GM19351 (cell line): Measurements from ENCODE around the gene ADCY1.
"Not testable (repeated sequence)": the region's sequence is repeated elsewhere in the genome, so short reads cannot be mapped to it uniquely, and the experiment has no call there.

ENCODE experiments used
- ATAC-seq: cut with Tn5 transposase; IDR thresholded peaks from one replicate; pipeline ENCODE4 v1.9.1; 2021; ENCODE audit warnings: mild to moderate bottlenecking, moderate library complexity; ENCODE audit not compliant: unreplicated experiment

Gene ADCY1

DNA sequence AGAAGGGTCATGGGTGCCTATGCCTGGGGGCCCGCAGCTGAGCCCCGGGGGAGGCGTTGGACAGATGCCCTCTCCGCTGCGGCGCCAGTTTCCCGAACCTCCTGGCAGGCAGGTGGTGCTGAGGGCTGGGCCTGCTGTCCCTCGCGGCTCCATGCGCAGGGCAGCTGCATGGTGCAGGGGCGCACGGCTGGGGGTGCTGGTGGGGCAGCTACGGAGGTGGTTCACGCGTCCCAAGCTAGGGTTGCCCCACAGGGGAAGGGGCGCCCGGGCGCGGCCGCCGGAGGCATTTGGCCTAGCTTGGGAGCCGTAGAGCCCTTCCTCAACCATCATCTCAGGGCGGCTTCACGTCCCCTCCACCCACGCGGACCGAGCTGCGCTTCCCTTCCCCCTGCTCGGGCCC is 152.7 kb downstream of the ADCY1 start:
- no peak for ATAC-seq

DNA sequence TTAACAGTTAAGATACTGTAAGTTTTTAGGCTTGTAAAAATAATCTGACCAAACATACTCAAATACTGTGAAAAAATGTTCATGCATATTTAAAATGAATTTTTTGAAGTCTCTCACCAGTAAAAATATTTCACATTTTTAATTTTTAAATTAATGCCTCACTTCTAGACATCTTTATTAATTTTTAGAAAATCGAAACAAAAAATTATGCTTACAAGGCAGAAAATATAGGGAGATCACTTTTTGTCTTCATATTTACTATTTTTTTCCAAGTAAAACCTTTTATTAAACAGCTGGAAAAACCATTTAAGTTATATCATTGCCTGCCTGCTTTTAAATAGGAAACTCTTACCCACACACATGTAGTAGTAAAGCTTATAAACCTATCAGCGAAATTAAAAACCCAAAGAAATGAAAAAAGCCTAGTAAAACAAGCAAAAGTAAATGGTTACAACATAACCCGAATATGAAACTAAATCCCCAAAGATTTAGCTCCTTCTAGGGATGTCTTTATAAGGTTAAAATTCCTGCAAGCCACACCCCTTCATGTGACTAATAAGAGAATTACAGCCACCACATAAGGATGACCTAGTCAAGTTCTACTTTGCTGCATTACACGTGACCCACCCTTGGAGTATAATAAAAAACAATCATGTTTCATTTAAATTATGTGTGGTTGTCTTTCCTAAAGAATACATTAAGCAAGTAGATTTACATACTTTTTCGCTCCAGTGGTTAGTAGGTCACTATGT is 157.7 kb downstream of the ADCY1 start:
- not testable (repeated sequence) for ATAC-seq

DNA sequence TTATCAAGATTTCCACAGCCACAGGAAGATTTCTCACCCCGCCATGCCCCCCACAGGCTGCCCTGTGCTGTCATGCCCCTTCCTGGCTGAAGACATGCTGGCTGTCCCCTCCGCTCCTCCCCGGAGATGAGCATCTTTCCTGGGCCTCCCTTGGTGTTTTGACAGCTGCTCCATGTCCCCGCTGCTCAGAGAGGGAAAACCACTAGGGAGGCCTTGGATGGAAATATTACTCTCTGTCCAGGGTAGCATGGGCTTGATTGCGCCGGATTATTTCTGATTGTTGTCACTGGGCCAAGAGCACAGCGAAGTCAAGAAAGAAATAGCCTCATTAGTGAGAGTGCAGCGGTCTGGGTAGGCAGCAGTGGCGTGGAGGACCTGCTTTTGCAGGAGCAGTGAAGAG is 164.8 kb downstream of the ADCY1 start:
- not testable (repeated sequence) for ATAC-seq

DNA sequence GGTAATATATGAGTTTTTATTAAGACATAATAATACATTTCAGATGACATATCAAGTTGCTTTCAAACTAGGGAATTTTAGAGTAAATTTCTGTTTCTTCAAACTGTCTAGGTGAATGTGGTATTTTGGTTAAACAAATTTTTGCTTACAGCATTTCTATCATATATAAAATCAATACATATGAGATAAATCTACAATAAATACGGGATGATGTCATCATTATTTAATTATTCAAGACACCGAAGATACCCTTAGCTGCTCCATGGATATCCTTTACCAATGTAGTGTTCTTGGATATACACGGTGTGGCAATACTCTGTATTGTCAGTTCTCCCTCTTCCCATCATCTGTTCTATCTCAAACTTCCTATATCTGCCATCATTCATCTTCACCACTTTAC is 166.4 kb downstream of the ADCY1 start:
- ATAC-seq = not testable (repeated sequence)

DNA sequence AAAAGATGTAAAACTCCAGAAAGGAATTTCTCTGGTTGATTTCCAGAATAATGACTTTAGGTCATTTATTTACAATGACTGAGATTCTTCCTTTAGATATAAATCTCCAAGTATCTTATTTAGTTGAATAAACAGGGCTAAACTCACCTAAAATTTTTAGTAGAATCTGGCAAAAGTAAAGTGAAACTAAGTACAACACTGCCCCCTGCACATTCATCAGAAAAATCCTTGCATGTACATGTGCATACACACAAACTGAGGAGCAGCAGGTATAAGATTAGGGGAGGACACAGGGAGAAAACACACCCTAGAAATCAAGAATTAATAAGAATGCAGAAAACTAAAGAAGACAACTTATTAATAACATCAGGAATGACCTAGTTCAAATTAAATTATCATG is 174.8 kb downstream of the ADCY1 start:
- ATAC-seq = not testable (repeated sequence)

DNA sequence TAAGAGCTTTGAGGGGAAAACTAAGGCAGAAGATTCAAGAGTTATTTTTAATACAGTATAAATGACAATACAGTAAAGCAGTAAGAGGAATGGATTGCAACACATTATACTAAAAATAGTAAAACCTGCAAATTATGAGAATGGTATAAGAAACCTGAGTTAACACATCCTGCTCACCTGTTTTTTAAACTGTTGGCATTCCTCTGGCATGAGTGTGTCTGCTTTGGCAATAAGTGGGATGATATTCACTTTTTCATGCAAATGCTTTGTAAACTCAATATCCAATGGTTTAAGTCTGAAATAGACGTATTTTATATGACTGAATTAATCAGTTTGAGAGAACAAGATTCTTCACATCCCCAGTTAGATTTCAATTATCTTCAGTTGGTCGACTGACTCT is 177.2 kb downstream of the ADCY1 start:
- ATAC-seq = not testable (repeated sequence)

DNA sequence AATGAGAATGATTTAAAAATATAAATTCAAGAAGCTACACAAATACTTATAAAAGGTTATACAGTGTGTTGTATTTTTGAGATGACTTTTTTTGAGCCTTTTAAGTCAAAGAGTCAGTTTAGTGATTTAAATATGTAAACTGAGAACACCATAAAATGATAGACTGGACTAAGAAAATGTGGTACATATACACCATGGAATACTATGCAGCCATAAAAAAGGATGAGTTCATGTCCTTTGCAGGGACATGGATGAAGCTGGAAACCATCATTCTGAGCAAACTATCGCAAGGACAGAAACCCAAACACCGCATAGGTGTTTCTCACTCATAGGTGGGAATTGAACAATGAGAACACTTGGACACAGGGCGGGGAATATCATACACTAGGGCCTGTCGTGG is 182.2 kb downstream of the ADCY1 start:
- ATAC-seq = not testable (repeated sequence)

DNA sequence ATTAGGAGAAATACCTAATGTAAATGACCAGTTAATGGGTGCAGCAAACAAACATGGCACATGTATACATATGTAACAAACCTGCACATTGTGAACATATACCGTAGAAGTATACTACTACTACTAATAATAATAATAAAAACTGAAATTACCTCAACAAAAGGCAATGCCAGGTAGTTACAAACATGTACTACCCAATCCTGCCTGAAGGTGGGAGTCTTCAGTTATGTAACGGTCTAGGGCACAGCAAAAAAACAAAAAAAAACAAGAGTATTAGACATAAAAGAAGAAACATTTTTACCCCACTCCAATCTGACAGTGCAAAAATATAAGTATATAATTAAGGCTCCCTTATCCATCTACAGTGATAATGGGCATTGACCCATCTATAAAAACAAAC is 182.6 kb downstream of the ADCY1 start:
- not testable (repeated sequence) for ATAC-seq

DNA sequence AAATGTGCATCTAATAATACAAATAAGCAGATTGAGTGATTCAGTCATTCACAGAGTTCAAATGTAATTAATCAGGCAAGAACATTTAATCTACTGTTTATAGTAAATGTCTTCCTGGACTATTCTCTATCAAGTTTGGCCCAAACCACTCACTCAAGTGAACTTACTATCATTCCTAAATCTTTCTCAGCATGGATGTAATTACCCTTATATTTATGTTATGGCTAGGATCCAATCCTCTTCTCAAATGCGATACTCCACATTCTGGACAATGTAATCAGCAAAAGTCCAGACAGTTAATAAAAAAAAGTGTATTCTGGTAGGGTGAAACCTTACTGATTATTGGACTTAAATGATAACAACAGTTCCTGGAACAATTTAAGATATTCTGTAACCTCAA is 185.3 kb downstream of the ADCY1 start:
- not testable (repeated sequence) for ATAC-seq

DNA sequence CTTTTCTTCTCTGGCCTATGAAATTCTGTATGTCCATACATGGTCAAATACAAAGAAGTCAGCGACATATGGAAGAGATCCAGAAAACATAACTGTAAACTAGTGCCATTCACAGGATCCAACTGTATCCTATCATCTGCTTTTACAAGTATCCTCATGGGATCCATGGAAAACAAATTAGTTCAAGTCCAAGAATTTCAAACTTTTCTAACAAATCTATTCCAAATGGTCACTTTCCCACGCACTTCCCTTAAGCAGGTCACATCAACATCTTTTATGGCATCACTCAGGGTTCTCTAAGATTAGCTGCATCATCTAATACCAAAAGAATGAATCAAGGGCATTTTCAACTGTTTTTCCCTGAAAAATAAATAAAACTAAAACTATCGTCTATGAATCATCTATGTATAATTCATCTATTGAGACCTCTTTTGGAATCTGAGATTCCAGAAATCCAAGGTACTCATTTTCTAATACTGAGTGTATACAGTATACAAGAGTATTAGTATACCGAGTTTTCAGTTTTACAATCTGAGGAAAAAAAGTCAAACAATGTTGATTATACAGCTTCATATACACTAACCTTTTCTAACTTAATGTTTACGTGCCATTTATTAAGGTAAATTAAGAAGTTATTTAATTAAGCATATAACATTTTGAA is 187.5 kb downstream of the ADCY1 start:
- not testable (repeated sequence) for ATAC-seq

DNA sequence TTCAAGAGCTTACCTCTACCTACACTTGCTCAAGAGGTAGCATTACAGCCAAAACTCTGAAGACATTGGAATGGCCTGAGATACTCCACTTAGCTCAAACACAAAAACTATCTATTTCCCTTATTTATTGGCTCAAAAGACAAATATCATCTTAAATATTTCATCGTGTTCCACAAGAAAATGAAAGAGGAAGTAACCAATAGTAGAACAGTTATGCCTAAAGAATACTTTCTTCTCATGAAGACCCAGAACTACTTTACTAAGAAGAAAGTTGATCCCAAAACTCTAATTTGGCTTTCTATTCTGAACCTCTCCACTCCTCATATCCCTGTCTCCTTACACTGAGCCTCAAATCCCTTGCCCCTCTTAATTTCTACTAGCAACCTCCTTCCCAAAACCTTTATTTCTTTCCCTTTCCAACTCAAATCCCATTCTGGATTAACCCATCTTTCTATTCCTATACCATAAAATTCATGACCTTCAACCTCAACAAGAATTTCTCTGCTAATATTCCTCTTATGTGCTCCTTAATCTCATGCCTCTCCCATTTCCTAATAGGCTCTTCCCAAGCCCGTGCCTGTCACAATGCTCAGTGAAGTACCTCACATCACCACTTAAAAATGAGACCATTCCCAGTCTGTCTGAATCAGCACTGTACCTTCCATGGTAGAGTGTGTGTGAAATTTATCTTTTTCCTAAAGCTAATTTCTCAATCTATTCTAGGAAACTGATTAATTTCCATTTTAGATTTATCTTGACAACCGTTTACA is 188.2 kb downstream of the ADCY1 start:
- ATAC-seq = not testable (repeated sequence)

DNA sequence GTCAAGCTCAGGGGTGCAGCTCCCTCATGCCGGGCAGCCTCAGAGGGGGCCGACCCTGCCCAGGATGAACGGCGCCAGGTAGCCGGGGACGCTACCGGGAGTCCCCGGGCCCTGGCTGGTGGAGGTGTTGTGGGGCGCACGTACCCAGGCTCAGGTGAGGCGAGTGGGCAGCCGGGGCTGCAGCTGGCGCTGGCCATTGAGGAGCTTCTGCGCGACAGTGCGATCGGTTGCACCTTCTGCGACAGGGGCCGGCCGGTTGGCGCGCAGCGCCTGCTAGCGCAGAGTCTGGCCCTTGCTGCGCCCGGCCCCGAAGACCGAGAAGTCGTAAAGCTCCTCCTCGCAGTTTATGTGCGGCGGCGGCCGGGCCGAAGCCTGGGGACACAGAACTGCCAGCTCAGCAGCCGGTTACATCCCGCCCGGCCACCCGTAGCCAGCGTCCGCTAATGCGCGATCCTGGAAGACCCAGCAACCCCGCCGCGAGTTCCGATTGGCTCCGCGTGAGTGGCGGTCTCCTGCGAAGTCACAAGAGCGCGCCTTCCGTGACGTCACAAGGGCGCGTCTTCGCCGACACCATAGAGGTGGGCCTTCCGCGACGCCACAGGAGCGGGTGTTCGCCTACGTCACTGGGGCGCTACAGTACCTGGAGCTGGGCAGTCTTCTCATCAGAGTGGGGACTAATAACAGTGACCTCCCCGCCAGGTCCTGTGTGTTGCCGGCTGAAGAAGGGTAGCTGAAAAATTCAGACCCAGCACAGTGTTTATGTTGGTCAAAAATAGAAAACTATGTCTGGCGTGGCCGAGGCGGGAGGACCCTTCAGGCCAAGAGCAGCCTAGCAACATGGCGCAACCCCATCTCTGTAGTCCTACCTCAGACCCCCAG is 194.6 kb downstream of the ADCY1 start:
- ATAC-seq = peak; percentile 99

DNA sequence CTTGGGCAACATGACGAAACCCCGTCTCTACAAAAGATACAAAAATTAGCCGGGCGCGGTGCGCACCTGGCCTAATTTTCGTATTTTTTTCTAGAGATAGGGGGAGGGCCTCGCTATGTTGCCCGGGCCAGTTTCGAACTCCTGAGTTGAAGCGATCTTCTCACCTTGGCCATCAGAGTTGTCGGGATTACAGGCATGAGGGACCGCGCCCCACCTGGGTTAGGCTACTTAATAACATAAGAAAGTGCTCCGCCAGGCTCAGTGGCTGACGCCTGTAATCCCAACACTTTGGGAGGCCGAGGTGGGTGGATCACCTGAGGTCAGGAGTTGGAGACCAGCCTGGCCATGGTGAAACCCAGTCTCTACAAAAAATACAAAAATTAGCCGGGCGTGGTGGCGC is 195.5 kb downstream of the ADCY1 start:
- ATAC-seq = not testable (repeated sequence)
